Testis (tissue), 3 donors: ENCODE results near the gene RNASEH1. TPM values are rescaled to one million over a fixed set of nuclear protein-coding genes. Genes with fewer than 3 reads are reported as not detected.
A peak's percentile ranks its signal among the peaks of the same experiment; 100 is the strongest.
"Not testable (repeated sequence)": the region's sequence is repeated elsewhere in the genome, so short reads cannot be mapped to it uniquely, and the experiment has no call there.

ENCODE experiments used
- DNase-seq: peaks from one replicate; pipeline ENCODE4 v3.0.0-alpha.2; 2019
- H3K27ac ChIP-seq, 2 donors: fragments of 200-600 bp; sonication (generic); one replicate each; pipeline ENCODE4 v1.5.1; 2019
- H3K27me3 ChIP-seq: fragments of 200-600 bp; sonication (generic); one replicate; pipeline ENCODE4 v1.5.1; 2019
- H3K36me3 ChIP-seq: fragments of 200-600 bp; sonication (generic); one replicate; pipeline ENCODE4 v1.5.1; 2017; ENCODE audit warnings: low read depth; ENCODE audit errors: missing control alignments
- H3K4me1 ChIP-seq: fragments of 200-600 bp; sonication (generic); one replicate; pipeline ENCODE4 v1.5.1; 2019
- H3K4me3 ChIP-seq, 2 donors: fragments of 200-600 bp; sonication (generic); one replicate each; pipeline ENCODE4 v1.5.1; 2017 to 2019
- H3K9me3 ChIP-seq: fragments of 200-600 bp; sonication (generic); one replicate; pipeline ENCODE4 v1.5.1; 2017
- CTCF ChIP-seq, 3 experiments: fragments of 450-650 bp in 2 of 3; fragments of 200-600 bp in 1 of 3; sonication (generic) in 1 of 3; IDR thresholded peaks; one replicate each; pipeline ENCODE4 v1.5.1; 2016 to 2019; ENCODE audit warnings: antibody characterized with exemption in 3 of 3, mild to moderate bottlenecking in 2 of 3, moderate library complexity in 1 of 3
- POLR2A ChIP-seq: fragments of 450-650 bp; IDR thresholded peaks from one replicate; pipeline ENCODE4 v1.6.1; 2017; ENCODE audit warnings: antibody characterized with exemption, mild to moderate bottlenecking, moderate library complexity
- WGBS, 2 donors: methylation state at CpG; one replicate each; pipeline ENCODE4 v1.1.5; 2018; 5-methylcytosine and 5-hydroxymethylcytosine counted together
- intact Hi-C: fragments of 100-400 bp; cut with DNase I; formaldehyde crosslinking; loops from one replicate; pipeline ENCODE4 v1.15.1; 2023; ENCODE audit warnings: low total_unique reads
- polyA plus RNA-seq: library from polyadenylated mRNA; stranded (reverse); fragments of 350-450 nt; fragmentation: Illumina TruSeq; extraction: RNeasy Lipid Tissue Mini Kit (QIAGEN cat#74804); gene quantifications from one replicate; pipeline ENCODE4 v1.2.3, GENCODE V29; 2014; ENCODE audit warnings: low read depth, low replicate concordance; ENCODE audit not compliant: insufficient read depth
- total RNA-seq, 2 donors: library from RNA; depleted of rRNA; stranded (reverse); fragments of >200 nt; gene quantifications; one replicate each; pipeline ENCODE4 v1.2.3, GENCODE V29; 2016

Gene RNASEH1
- total and polyA plus RNA-seq, 3 donors from 2014 or later = 19.5 to 24.6 (median 23.5) TPM

GRCh38 chr2:3518496-3519254 lies 39.5 kb downstream of the RNASEH1 start:
- peak; percentile 95 for DNase-seq
- Histone ChIP-seq H3K9me3 (no peaks in the 10 kb centered on the region), H3K4me3 (peak overlapping the region; percentile 70 to 90), H3K4me1 (peaks cover 14% of the 10 kb centered on the region), H3K27me3 (no peaks in the 10 kb centered on the region), H3K27ac (peak overlapping the region; percentile 82 to 95), H3K36me3 (no peaks in the 10 kb centered on the region)
- 0% methylated on average over 4 to 42 of the region's 67 CpGs for WGBS, 2 donors
- TF ChIP-seq CTCF (IDR thresholded peaks at IDR 0.05) (peak in 1 of 3 experiments; percentile 4), POLR2A (no peak)
- intact Hi-C loops = no loop called here

GRCh38 chr2:3517948-3518495 lies 40.1 kb downstream of the RNASEH1 start:
- Histone ChIP-seq H3K4me3 (peak overlapping the region; percentile 70 to 90), H3K36me3 (no peaks in the 10 kb centered on the region), H3K27me3 (no peaks in the 10 kb centered on the region), H3K27ac (peak overlapping the region; percentile 76 to 95), H3K9me3 (no peaks in the 10 kb centered on the region), H3K4me1 (peaks cover 9% of the 10 kb centered on the region)
- no peak for TF ChIP-seq POLR2A
- TF ChIP-seq CTCF (IDR thresholded peaks at IDR 0.05) = no peak
- no peak for DNase-seq
- WGBS, 2 donors = 23 to 26% methylated on average over 3 of the region's 3 CpGs
- intact Hi-C loops = no loop called here

- TF ChIP-seq POLR2A (no peak), CTCF (IDR thresholded peaks at IDR 0.05) (no peak)
Observed at GRCh38 chr2:3516831-3517230, 41.3 kb downstream of the RNASEH1 start.

GRCh38 chr2:3515438-3515837 lies 42.7 kb downstream of the RNASEH1 start:
- H3K27ac ChIP-seq, H3K9me3 ChIP-seq, DNase-seq, H3K4me3 ChIP-seq, intact Hi-C loops, H3K4me1 ChIP-seq, H3K36me3 ChIP-seq, H3K27me3 ChIP-seq: not testable (repeated sequence)
- WGBS, 2 donors = 97 to 98% methylated on average over 5 of the region's 5 CpGs

More at GRCh38 chr2:3516831-3517230, 41.3 kb downstream of the RNASEH1 start:
- WGBS, 2 donors = 84 to 92% methylated on average over 3 of the region's 3 CpGs
- no peaks in the 10 kb centered on the region for H3K27me3 ChIP-seq
- H3K4me3 ChIP-seq = no peak overlapping the region
- H3K4me1 ChIP-seq = peaks cover 6% of the 10 kb centered on the region
- no peak overlapping the region for H3K27ac ChIP-seq
- H3K36me3 ChIP-seq = no peaks in the 10 kb centered on the region
- H3K9me3 ChIP-seq = no peaks in the 10 kb centered on the region
- intact Hi-C loops = no loop called here
- DNase-seq = no peak

DNA sequence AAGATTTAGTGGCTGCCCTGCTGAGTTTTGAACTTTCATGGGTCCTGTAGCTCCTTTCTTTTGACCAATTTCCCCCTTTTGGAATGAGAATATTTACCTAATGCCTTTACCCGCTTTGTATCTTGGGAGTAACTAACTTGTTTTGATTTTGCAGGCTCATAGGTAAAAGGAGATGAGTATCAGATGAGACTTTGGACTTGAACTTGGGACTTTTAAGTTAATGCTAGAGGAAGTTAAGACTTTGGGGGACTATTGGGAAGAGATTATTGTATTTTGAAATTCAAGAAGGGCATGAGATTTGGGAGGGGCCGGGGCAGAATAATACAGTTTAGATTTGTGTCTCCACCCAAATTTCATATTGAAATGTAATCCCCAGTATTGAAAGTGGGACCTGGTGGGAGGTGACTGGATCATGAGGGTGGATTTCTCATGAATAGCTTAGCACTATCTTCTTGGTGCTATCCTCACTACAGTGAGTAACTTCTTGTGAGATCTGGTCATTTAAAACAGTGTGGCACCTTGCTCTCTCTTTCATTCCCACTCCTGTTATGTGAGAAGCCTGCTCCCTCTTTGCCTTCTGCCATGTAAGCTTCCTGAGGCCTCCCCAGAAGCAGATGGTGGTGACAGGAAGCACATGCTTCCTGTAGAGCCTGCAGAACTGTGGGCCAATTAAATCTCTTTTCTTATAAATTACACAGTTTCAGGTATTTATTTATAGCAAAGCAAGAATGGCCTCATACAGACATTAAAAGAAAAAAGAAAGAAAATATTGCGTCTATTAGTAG lies 44.9 kb downstream of the RNASEH1 start:
- 93 to 98% methylated on average over 3 of the region's 3 CpGs for WGBS, 2 donors
- DNase-seq = no peak
- Histone ChIP-seq H3K27ac (no peak overlapping the region), H3K4me3 (no peak overlapping the region), H3K4me1 (peaks cover 6% of the 10 kb centered on the region), H3K27me3 (no peaks in the 10 kb centered on the region), H3K36me3 (no peaks in the 10 kb centered on the region), H3K9me3 (no peaks in the 10 kb centered on the region)
- TF ChIP-seq CTCF (IDR thresholded peaks at IDR 0.05) = no peak
- TF ChIP-seq POLR2A = no peak
- intact Hi-C loops = no loop called here
